GM19035 (cell line): ENCODE data around the gene JAGN1.
"Not testable (repeated sequence)": the region's sequence is repeated elsewhere in the genome, so short reads cannot be mapped to it uniquely, and the experiment has no call there.

ENCODE experiments used
- ATAC-seq: cut with Tn5 transposase; IDR thresholded peaks from one replicate; pipeline ENCODE4 v1.9.1; 2021; ENCODE audit not compliant: unreplicated experiment

Gene JAGN1

GRCh38 chr3:9866639-9867038, 23.8 kb upstream of the JAGN1 start:
- ATAC-seq = no peak

- no peak for ATAC-seq
Observed at GRCh38 chr3:9867106-9867505, 23.3 kb upstream of the JAGN1 start.

- no peak for ATAC-seq
Observed at GRCh38 chr3:9869955-9870354, 20.5 kb upstream of the JAGN1 start.

GRCh38 chr3:9870978-9871377, 19.4 kb upstream of the JAGN1 start:
- no peak for ATAC-seq

GRCh38 chr3:9872067-9872466, 18.3 kb upstream of the JAGN1 start:
- ATAC-seq = not testable (repeated sequence)

- ATAC-seq = no peak
Observed at GRCh38 chr3:9875448-9875847, 15.0 kb upstream of the JAGN1 start.

- not testable (repeated sequence) for ATAC-seq
Observed at GRCh38 chr3:9876255-9876654, 14.2 kb upstream of the JAGN1 start.

GRCh38 chr3:9876991-9877390, 13.4 kb upstream of the JAGN1 start:
- ATAC-seq = no peak

- no peak for ATAC-seq
Observed at GRCh38 chr3:9878700-9879099, 11.7 kb upstream of the JAGN1 start.

- no peak for ATAC-seq
Observed at GRCh38 chr3:9879830-9880549, 10.4 kb upstream of the JAGN1 start, which contains the start of gene CIDEC. Gene CIDEC, minus strand, starts transcription at chr3:9880253. Its CDS starts 1,767 bp downstream, at chr3:9878486.

- ATAC-seq = no peak
Observed at GRCh38 chr3:9881441-9881840, 9.0 kb upstream of the JAGN1 start.

GRCh38 chr3:9883706-9884554, 6.5 kb upstream of the JAGN1 start:
- no peak for ATAC-seq

GRCh38 chr3:9884555-9885165, 5.8 kb upstream of the JAGN1 start:
- no peak for ATAC-seq

GRCh38 chr3:9886328-9886727, 4.1 kb upstream of the JAGN1 start:
- ATAC-seq = no peak

- ATAC-seq = no peak
Observed at GRCh38 chr3:9887480-9887879, 2.9 kb upstream of the JAGN1 start.

- ATAC-seq = no peak
Observed at GRCh38 chr3:9888540-9888939, 1.9 kb upstream of the JAGN1 start.

- ATAC-seq = no peak
Observed at GRCh38 chr3:9889405-9889804, 1.0 kb upstream of the JAGN1 start.

GRCh38 chr3:9891072-9891622, 737 bp downstream of the JAGN1 start:
- no peak for ATAC-seq

GRCh38 chr3:9893739-9894138, 3.3 kb downstream of the JAGN1 start:
- no peak for ATAC-seq

GRCh38 chr3:9895715-9896114, 5.3 kb downstream of the JAGN1 start:
- ATAC-seq = not testable (repeated sequence)

GRCh38 chr3:9896755-9897407, 6.5 kb downstream of the JAGN1 start:
- ATAC-seq = not testable (repeated sequence)
